ENCODE measurements around the gene OR5M11.

Gene OR5M11

DNA sequence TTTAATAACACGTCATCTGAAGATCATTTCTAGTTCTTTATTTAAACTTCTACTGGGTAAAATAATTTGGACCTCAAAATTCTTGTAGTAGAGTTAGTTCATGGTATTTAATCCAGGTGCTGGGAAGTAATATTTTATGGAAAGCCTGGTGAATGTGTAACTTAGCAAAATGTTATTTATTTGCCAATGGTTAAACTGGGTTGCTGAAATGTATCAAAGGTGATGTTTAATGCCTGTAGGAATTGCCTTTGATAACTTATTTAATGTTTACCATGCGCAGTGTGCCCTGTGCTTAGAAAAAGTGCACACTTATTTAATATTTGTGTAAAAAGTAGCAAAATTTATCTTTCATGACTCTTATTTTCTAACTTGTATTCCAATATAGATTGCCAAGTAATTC lies 11.2 kb downstream of the OR5M11 start:
- H3K4me3 ChIP-seq (ENCODE audit: low read depth, low read length): no peak overlapping the region
- TF ChIP-seq CTCF (IDR thresholded peaks at IDR 0.05; ENCODE audit: low read depth, low read length): no peak

DNA sequence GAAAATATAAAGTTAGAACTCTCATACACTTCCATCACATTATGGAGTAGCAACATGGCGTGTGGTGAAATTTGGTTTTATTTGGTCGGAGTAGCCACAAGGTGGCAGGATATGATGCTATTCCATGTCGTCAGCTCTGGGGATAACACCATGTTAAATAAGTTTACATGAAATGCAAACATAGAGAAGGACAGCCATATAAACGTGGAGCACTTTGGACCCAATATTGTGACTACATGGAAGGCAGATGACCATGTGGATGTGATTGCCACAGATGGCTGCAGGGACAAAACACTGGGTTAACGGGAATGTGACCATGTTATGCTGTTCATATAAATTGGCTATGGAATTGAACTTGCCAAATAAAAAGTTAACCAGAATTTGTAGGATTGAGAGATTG lies 21.0 kb downstream of the OR5M11 start:
- H3K4me3 ChIP-seq (ENCODE audit: low read depth, low read length): no peak overlapping the region
- no peak for TF ChIP-seq CTCF (IDR thresholded peaks at IDR 0.05; ENCODE audit: low read depth, low read length)

GRCh38 chr11:56513280-56513679 lies 29.8 kb downstream of the OR5M11 start:
- H3K4me3 ChIP-seq (ENCODE audit: low read depth, low read length): no peak overlapping the region
- TF ChIP-seq CTCF (IDR thresholded peaks at IDR 0.05; ENCODE audit: low read depth, low read length): no peak

DNA sequence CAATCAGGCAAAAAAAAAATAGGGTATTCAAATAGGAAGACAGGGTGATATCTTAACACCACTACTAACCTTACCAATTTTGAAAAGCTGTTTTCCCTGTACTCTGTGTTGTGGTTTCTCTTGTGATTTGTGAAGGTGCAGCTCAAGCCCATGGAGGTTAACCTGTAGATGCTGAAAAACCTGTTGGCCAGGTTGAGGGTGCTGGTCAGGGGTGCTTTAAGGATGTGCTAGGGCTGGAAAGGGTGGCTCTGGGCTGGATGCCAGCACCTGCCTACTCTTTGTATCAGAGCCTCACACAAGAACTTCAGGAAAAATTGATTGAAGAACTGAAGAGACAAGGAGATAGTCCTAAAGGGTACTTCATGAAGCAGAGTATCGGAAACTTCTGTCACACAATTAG lies 33.6 kb downstream of the OR5M11 start:
- no peak for TF ChIP-seq CTCF (IDR thresholded peaks at IDR 0.05; ENCODE audit: low read depth, low read length)
- no peak overlapping the region for H3K4me3 ChIP-seq (ENCODE audit: low read depth, low read length)

DNA sequence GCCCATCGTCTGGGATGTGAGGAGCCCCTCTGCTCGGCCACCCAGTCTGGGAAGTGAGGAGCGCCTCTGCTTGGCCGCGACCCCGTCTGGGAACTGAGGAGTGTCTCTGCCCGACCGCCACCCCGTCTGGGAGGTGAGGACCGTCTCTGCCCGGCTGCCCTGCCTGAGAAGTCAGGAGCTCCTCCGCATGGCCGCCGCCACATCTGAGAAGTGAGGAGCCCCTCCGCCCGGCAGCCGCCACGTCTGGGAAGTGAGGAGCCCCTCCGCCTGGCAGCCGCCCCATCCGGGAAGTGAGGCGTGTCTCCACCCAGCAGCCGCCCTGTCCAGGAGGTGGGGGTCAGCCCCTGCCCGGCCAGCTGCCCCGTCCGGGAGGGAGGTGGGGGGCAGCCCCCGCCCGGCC lies 46.0 kb downstream of the OR5M11 start:
- no peak overlapping the region for H3K4me3 ChIP-seq (ENCODE audit: low read depth, low read length)
- no peak for TF ChIP-seq CTCF (IDR thresholded peaks at IDR 0.05; ENCODE audit: low read depth, low read length)

- TF ChIP-seq CTCF (IDR thresholded peaks at IDR 0.05; ENCODE audit: low read depth, low read length): no peak
- no peak overlapping the region for H3K4me3 ChIP-seq (ENCODE audit: low read depth, low read length)
Measured at GRCh38 chr11:56495117-56495516, 47.9 kb downstream of the OR5M11 start.

Data from WI38 (cell line).